ENCODE data around the gene HIP1.
"Not testable (repeated sequence)": the region's sequence is repeated elsewhere in the genome, so short reads cannot be mapped to it uniquely, and the experiment has no call there.

DNA sequence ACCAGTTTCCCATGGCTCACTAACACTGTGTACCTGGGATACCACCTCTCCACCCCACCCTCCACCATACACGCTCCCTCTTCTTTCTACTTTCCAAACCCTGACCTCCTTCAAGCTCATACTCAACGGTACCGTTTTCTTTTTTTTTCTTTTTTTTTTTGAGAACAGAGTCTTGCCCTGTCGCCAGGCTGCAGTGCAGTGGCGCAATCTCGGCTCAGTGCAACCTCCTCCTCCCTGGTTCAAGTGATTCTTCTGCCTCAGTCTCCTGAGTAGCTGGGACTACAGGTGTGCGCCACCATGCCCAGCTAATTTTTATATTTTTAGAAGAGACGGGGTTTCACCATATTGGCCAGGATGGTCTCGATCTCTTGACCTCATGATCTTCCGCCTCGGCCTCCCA is 129.3 kb downstream of the HIP1 start:
- TF ChIP-seq, protein P1, sequence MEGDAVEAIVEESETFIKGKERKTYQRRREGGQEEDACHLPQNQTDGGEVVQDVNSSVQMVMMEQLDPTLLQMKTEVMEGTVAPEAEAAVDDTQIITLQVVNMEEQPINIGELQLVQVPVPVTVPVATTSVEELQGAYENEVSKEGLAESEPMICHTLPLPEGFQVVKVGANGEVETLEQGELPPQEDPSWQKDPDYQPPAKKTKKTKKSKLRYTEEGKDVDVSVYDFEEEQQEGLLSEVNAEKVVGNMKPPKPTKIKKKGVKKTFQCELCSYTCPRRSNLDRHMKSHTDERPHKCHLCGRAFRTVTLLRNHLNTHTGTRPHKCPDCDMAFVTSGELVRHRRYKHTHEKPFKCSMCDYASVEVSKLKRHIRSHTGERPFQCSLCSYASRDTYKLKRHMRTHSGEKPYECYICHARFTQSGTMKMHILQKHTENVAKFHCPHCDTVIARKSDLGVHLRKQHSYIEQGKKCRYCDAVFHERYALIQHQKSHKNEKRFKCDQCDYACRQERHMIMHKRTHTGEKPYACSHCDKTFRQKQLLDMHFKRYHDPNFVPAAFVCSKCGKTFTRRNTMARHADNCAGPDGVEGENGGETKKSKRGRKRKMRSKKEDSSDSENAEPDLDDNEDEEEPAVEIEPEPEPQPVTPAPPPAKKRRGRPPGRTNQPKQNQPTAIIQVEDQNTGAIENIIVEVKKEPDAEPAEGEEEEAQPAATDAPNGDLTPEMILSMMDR (IDR thresholded peaks at IDR 0.05; ENCODE audit: insufficient read depth, low read length, poor library complexity, severe bottlenecking) = not testable (repeated sequence)
- not testable (repeated sequence) for TF ChIP-seq EZH2phosphoT487 (conservative IDR thresholded peaks at IDR 0.05; ENCODE audit: low read length)

Measured in SU-DHL-6 (cell line).